BJ (cell line): ENCODE results near the gene AAMP. TPM values are rescaled to one million over a fixed set of nuclear protein-coding genes. Genes with fewer than 3 reads are reported as not detected.

Source experiments
- CTCF ChIA-PET: fragments of 350-600 bp; formaldehyde crosslinking; extraction: SDS; loops from one replicate; lab custom pipeline; 2021; ENCODE audit warnings: antibody characterized with exemption, inconsistent platforms; lab: Yijun Ruan, JAX
- POLR2A ChIA-PET: fragments of 300-600 bp; sonication (Branson Sonifier 250); formaldehyde crosslinking; extraction: SDS; loops from one replicate; lab custom pipeline; 2021; ENCODE audit warnings: antibody characterized with exemption; lab: Charles Lee
- DNase-seq: peaks from one replicate; pipeline ENCODE4 v3.0.0-alpha.2; 2011; ENCODE audit warnings: low read depth
- H3K27me3 ChIP-seq: 2 replicates; pipeline ENCODE4 v1.6.0; 2011; ENCODE audit warnings: low read length; ENCODE audit not compliant: control insufficient read depth, insufficient read depth
- H3K36me3 ChIP-seq: 2 replicates; pipeline ENCODE4 v1.5.1; 2011; ENCODE audit warnings: low read length; ENCODE audit not compliant: control insufficient read depth, insufficient read depth
- H3K4me3 ChIP-seq: 2 replicates; pipeline ENCODE4 v1.5.1; 2011; ENCODE audit warnings: low read depth, mild to moderate bottlenecking, control low read depth, low read length
- polyA plus RNA-seq: library from polyadenylated mRNA; depleted of rRNA; stranded (reverse); fragments of >200 nt; gene quantifications from 2 replicates; pipeline ENCODE4 v1.2.3, GENCODE V29; 2011
- TF ChIP-seq, protein P1 (sequence below): IDR thresholded peaks from 2 replicates; pipeline ENCODE4 v1.5.1; 2011; ENCODE audit warnings: low read depth, mild to moderate bottlenecking, control low read depth, inconsistent platforms, low read length, moderate library complexity; ENCODE audit not compliant: insufficient read depth

The AAMP gene
- polyA plus RNA-seq, 1 experiment: 84.9 TPM

DNA sequence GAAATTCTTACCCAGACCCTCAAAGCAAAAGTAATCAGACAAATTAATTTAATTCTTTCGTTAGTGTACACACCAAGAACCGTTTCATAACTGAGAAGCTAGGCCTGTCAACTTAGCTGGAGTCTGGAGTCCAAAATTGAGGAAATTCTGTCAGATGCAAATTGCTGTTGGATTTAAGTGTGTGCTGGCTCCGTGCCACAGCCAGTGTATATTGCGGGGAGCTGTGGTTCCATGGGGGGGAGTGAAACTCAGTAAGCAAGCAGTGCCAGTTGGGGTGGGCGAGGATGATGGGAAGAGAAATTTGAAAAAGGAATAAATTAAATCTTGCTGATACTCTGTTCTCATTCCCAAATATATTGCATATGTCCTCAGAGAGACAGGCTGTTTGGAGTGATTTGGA is 48.9 kb downstream of the AAMP start:
- no peak overlapping the region for H3K4me3 ChIP-seq
- peaks cover 4% of the 10 kb centered on the region for H3K36me3 ChIP-seq
- ChIA-PET CTCF (interaction anchor here (1.0 kb wide), 1 partner anchor 8 kb away, joined by 5 read pairs; no protein-coding TSS in a partner anchor), POLR2A (no interaction called here)
- TF ChIP-seq, protein P1, sequence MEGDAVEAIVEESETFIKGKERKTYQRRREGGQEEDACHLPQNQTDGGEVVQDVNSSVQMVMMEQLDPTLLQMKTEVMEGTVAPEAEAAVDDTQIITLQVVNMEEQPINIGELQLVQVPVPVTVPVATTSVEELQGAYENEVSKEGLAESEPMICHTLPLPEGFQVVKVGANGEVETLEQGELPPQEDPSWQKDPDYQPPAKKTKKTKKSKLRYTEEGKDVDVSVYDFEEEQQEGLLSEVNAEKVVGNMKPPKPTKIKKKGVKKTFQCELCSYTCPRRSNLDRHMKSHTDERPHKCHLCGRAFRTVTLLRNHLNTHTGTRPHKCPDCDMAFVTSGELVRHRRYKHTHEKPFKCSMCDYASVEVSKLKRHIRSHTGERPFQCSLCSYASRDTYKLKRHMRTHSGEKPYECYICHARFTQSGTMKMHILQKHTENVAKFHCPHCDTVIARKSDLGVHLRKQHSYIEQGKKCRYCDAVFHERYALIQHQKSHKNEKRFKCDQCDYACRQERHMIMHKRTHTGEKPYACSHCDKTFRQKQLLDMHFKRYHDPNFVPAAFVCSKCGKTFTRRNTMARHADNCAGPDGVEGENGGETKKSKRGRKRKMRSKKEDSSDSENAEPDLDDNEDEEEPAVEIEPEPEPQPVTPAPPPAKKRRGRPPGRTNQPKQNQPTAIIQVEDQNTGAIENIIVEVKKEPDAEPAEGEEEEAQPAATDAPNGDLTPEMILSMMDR: no peak
- no peak for DNase-seq
- no peaks in the 10 kb centered on the region for H3K27me3 ChIP-seq

DNA sequence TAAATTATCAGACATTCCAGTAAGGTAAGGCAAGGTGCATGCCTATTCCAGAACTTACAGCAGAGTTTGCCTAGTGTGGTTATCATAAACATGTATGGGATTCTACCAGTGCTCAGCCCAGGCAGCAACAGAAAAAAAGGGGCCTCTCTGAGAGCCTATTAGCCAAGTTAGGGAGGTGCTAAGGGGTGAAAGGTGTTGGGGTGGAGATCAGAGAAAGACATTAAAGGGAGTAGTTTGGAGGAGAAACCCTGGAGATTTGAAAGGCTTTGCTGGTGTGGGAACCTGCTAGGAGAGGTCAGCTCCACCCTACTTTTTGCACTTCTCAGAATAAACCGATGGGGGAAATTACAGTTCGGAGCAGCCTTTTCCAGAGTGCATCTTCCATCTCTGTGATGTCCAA is 50.0 kb downstream of the AAMP start:
- H3K27me3 ChIP-seq: no peaks in the 10 kb centered on the region
- peak overlapping the region; percentile 98 for H3K4me3 ChIP-seq
- no peak for DNase-seq
- ChIA-PET CTCF (interaction anchor here (0.6 to 1.0 kb wide), 4 partner anchors 9 to 39 kb away, joined by 3 to 5 read pairs (median 4); no protein-coding TSS in a partner anchor), POLR2A (interaction anchor here (0.6 to 1.2 kb wide), 2 partner anchors 9 to 27 kb away, joined by 3 read pairs; no protein-coding TSS in a partner anchor)
- TF ChIP-seq, protein P1: no peak
- peaks cover 3% of the 10 kb centered on the region for H3K36me3 ChIP-seq

DNA sequence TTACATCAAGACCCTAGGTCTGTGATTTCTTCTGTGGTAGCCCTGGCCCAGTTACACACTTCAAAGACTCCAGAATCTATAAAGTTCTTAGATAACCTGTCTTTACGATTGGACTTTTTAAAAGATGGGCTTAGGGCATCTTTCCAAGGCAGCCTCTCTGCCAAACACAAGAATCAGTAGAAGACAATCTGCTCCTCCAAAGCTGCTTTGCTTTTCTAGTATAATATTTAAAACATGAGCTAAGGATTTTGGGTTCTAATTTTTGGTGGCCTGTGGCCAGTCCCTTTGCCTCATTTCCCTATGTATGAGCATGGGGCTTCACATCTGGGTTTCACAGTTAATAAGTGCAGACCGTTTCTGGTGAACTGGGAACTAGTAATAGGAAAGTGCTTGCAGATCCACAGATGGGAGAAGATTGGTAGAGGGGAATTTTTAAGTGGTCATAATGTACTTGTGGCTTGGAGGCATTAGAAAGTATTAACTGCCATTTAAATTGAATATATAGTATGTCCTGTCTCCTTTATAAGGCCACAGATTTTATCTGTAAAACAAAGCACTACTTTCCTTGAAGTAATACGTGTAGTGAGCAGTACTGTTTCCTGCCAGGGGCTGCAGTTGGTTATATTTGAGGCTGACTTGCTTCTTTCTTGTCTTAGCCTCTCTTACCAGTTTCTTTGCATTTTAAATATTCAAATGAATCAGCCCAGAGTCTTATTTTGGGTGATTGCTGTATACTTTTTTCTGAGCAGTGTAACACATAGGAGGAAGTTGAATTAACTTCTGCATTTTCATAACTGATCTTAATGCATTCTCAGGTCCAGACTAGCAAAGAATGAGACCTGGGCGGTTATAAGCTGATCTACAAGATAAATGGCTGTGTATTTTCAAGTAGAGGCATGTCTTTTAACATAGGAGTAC is 51.4 kb downstream of the AAMP start:
- TF ChIP-seq, protein P1: no peak
- no peak for DNase-seq
- Histone ChIP-seq H3K36me3 (no peaks in the 10 kb centered on the region), H3K4me3 (peak overlapping the region; percentile 98), H3K27me3 (no peaks in the 10 kb centered on the region)
- POLR2A ChIA-PET: interaction anchor here (1.2 kb wide), 1 partner anchor 10 kb away, joined by 3 read pairs; no protein-coding TSS in a partner anchor
- CTCF ChIA-PET: no interaction called here

DNA sequence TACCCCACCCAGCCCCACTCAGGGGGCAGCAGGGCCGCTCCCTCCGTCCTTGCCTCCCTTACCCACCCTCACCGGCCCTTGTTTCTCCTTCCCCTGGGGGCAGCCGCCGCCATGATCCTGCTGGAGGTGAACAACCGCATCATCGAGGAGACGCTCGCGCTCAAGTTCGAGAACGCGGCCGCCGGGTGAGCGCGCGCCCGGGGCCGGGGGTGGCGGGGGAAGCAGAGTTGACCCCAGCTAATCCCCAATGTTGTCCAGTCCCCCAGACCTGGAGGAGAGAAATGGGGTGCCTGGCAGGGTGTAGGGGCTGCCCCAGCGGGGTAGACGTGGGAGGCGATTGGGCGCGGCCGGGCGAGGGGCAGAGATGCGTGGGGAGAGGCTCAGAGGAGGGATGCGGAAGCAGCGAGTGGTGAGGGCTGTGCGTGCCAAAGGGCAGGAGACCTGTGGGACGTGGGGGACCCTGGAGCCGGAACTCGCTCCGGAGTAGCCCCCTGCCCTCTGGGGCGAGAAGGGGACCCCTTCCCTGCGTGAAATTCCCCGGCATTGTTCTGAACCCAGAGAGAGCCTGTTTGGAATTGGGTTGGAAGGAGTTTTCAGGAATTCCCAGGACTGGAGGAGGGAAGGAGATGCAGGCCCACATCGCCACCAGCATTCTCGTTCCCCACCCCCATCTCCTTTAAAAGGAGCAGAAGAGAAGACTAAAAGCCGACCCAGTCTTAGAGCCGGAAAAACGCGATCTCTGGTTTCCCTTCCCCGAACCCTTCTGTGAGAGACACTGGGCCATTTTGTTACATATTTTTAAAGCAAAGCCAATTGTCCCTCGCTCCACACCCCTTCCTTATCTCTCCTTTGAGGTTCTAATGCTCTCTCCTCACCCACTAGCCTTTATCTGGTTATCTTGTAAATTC is 52.3 kb downstream of the AAMP start:
- H3K36me3 ChIP-seq: no peaks in the 10 kb centered on the region
- CTCF ChIA-PET: interaction anchor here (0.7 kb wide), 1 partner anchor 13 kb away, joined by 3 read pairs; no protein-coding TSS in a partner anchor

More for the DNA sequence above, 52.3 kb downstream of the AAMP start:
- H3K4me3 ChIP-seq: peak overlapping the region; percentile 98
- no peak for DNase-seq
- H3K27me3 ChIP-seq: no peaks in the 10 kb centered on the region
- POLR2A ChIA-PET: no interaction called here
- TF ChIP-seq, protein P1: no peak
